AG04449 (cell line): ENCODE data around the gene TMEM183A.

Experiments
- CTCF ChIA-PET: fragments of 350-600 bp; formaldehyde crosslinking; extraction: SDS; loops from one replicate; lab custom pipeline; 2021; ENCODE audit warnings: antibody characterized with exemption; lab: Yijun Ruan, JAX
- POLR2A ChIA-PET: fragments of 400-600, 350-600 bp; formaldehyde crosslinking; extraction: SDS; loops from one replicate; lab custom pipeline; 2020; ENCODE audit warnings: antibody characterized with exemption, inconsistent platforms; lab: Yijun Ruan, JAX
- DNase-seq: peaks from one replicate; pipeline ENCODE4 v3.0.0-alpha.2; 2010; ENCODE audit warnings: low read depth, low spot score
- H3K4me3 ChIP-seq: 2 replicates; pipeline ENCODE4 v1.5.1; 2011; ENCODE audit warnings: low read depth, mild to moderate bottlenecking, control low read depth, low read length
- TF ChIP-seq, protein P1 (sequence below): IDR thresholded peaks from one replicate; pipeline ENCODE4 v1.5.1; 2011; ENCODE audit warnings: mild to moderate bottlenecking, moderate library complexity, low read length, control low read depth, inconsistent platforms; ENCODE audit not compliant: insufficient read depth; ENCODE audit errors: missing control alignments

The TMEM183A gene

DNA sequence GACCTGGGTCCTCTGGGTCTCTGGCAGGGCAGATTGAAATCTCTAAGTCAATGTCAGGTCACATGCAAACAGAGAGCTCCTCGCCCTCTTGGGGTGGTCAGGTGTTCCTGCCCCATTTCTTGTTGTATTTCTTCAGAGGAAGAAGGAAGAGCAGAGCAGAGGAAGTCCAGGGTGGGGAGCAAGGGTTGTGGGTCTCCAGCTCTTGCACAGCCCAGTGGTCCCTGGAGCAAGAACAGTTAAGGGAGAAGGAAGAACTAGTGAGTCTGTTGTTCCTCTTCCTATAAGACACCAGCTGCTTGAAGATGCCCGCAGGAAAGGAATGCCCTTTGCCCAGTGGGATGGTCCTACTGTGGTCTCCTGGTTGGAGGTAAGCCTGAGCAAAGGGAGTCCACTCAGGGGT lies 52.3 kb downstream of the TMEM183A start:
- DNase-seq, result no peak
- TF ChIP-seq, protein P1, sequence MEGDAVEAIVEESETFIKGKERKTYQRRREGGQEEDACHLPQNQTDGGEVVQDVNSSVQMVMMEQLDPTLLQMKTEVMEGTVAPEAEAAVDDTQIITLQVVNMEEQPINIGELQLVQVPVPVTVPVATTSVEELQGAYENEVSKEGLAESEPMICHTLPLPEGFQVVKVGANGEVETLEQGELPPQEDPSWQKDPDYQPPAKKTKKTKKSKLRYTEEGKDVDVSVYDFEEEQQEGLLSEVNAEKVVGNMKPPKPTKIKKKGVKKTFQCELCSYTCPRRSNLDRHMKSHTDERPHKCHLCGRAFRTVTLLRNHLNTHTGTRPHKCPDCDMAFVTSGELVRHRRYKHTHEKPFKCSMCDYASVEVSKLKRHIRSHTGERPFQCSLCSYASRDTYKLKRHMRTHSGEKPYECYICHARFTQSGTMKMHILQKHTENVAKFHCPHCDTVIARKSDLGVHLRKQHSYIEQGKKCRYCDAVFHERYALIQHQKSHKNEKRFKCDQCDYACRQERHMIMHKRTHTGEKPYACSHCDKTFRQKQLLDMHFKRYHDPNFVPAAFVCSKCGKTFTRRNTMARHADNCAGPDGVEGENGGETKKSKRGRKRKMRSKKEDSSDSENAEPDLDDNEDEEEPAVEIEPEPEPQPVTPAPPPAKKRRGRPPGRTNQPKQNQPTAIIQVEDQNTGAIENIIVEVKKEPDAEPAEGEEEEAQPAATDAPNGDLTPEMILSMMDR, result no peak
- no peak overlapping the region for H3K4me3 ChIP-seq
- CTCF ChIA-PET, result interaction anchor here (0.8 to 15.3 kb wide), 8 partner anchors 9 to 213 kb away, joined by 3 to 152 read pairs (median 4); no protein-coding TSS in a partner anchor
- POLR2A ChIA-PET, result no interaction called here

DNA sequence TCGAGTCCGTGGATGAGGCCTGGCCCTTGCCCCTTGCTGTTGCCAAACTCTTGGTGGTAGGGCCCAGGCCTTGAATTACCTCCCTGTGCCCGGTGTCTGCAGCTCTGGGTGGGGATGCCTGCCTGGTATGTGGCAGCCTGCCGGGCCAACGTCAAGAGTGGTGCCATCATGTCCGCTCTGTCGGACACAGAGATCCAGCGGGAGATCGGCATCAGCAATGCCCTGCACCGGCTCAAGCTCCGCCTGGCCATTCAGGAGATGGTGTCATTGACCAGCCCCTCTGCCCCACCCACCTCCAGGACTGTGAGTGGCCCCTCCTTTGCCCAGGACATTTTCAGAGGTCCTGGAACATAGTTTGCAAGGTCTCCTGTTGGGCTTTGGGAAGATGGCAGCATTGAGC lies 52.9 kb downstream of the TMEM183A start:
- POLR2A ChIA-PET, result no interaction called here
- TF ChIP-seq, protein P1, result no peak
- CTCF ChIA-PET, result interaction anchor here (1.0 to 15.3 kb wide), 7 partner anchors 8 to 208 kb away, joined by 3 to 152 read pairs (median 5); no protein-coding TSS in a partner anchor
- no peak overlapping the region for H3K4me3 ChIP-seq
- DNase-seq, result no peak

- ChIA-PET CTCF (interaction anchor here (1.4 to 6.8 kb wide), 2 partner anchors 24 to 63 kb away, joined by 3 to 44 read pairs; no protein-coding TSS in a partner anchor), POLR2A (no interaction called here)
- TF ChIP-seq, protein P1, result no peak
These were observed 56.1 kb downstream of the TMEM183A start for GRCh38 chr1:203063287-203063686.

GRCh38 chr1:203065191-203065590 lies 58.0 kb downstream of the TMEM183A start:
- ChIA-PET CTCF (interaction anchor here (0.8 to 6.8 kb wide), 7 partner anchors 8 to 202 kb away, joined by 3 to 44 read pairs (median 4); no protein-coding TSS in a partner anchor), POLR2A (no interaction called here)
- TF ChIP-seq, protein P1, result no peak
- H3K4me3 ChIP-seq, result no peak overlapping the region
- DNase-seq, result no peak

More at GRCh38 chr1:203063287-203063686, 56.1 kb downstream of the TMEM183A start:
- no peak overlapping the region for H3K4me3 ChIP-seq
- DNase-seq, result no peak

DNA sequence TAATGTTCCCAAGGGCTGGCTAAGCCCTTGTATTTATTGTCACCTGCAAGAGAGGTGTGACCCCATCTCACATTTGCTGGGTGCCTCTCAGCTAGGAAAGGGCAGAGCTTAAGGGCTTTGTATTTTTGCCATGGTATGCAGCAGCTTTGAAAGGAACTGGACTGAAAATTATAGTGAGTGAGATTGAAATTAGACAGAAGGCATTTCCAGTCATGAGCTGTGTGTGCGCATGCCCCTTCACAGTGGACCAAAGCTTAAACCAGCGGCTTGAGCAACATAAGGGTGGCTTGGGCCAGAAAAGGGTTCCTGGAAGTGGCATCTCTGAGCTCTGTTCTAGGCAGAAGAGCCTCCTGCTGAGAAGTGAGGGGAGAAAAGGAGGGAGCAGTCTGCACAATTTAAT lies 58.8 kb downstream of the TMEM183A start:
- DNase-seq, result no peak
- TF ChIP-seq, protein P1, result no peak
- ChIA-PET POLR2A (interaction anchor here (0.8 kb wide), 1 partner anchor 40 kb away, joined by 3 read pairs; the partner anchor contains the start of gene PPFIA4), CTCF (interaction anchor here (0.6 to 6.8 kb wide), 9 partner anchors 8 to 149 kb away, joined by 3 to 44 read pairs (median 4); no protein-coding TSS in a partner anchor)
- H3K4me3 ChIP-seq, result no peak overlapping the region

DNA sequence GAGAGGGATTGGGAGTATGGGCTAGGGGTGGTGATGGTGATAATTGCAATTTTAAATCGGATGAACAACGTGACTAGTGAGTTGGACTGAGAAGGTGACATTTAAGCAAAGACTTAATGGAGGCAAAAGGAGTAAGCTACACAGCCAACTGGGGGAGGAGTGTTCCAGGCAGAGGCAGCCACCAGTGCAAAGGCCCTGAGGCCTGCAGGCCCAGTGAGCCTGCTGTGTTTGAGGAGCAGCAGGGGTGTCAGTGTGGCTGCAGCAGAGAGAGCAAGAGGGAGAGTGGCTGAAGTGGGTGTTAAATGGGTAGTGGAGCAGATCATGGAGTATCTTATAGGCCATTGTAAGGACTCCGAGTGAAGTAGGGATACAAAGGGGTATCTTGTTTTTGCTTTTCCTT lies 59.8 kb downstream of the TMEM183A start:
- TF ChIP-seq, protein P1, result no peak
- no peak for DNase-seq
- ChIA-PET CTCF (interaction anchor here (0.6 to 6.8 kb wide), 8 partner anchors 9 to 201 kb away, joined by 3 to 44 read pairs (median 6); no protein-coding TSS in a partner anchor), POLR2A (no interaction called here)
- H3K4me3 ChIP-seq, result no peak overlapping the region
